ENCODE data around the gene IFNLR1.

The IFNLR1 gene

DNA sequence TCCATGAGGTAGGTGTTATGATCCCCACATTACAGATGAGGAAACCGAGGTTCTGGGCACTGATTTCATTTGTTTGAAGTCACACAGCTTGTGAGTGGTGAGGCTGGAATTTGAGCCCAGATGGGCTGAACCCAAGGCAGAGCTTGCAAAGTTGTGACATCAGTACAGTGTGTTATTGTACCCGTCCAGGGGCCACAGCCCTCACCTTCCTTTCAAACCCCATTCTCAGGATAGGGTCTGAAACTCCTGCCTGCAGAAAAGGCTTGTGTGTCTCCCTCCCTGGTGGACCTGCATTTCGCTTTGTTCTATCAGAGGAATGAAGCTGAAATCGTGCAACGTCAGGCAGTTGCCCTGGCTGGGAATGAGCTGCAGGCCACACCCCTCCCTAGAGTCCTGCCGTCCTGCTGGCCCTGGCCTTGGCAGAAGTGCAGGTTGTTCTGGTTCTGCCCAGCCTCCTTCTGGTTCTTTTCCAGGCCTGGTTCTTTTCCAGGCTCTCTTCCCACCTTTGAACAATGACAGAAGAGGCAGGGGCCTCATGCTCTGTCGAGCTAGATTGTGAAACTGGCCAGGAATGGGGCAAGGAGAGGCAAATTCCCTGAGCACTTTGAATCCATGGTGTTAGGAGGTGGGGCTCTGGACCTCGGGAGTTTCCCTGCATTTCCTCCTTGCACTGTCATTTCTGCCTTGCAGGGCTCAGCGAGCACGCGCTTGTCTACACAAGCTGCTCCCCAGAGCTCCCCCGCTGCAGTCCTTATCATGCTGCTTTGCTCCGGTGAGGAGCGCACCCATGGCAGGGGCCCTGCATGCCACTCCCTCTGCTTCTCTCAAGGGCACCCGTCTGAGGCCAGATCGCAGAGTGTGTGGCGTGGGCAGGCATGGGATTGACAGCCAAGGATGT lies 67.0 kb downstream of the IFNLR1 start:
- DNase-seq: no peak

DNA sequence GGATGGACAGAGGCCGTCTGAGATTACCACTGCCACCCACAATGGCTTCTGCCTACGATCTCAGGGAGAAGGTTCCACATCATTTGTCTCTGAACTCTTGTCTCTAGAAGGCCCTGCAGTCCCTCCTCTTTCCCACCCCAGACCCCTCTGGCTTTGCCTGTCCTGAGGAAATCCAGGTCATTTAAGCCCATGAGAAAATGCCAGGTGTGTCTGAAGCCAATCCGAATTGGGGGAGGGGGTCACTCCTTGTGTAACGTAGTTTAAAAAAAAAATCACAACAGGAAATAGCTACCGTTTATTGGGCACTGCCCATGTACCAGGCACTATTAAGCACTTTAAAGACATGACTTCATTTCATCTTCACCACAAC lies 67.6 kb downstream of the IFNLR1 start:
- no peak for DNase-seq

DNA sequence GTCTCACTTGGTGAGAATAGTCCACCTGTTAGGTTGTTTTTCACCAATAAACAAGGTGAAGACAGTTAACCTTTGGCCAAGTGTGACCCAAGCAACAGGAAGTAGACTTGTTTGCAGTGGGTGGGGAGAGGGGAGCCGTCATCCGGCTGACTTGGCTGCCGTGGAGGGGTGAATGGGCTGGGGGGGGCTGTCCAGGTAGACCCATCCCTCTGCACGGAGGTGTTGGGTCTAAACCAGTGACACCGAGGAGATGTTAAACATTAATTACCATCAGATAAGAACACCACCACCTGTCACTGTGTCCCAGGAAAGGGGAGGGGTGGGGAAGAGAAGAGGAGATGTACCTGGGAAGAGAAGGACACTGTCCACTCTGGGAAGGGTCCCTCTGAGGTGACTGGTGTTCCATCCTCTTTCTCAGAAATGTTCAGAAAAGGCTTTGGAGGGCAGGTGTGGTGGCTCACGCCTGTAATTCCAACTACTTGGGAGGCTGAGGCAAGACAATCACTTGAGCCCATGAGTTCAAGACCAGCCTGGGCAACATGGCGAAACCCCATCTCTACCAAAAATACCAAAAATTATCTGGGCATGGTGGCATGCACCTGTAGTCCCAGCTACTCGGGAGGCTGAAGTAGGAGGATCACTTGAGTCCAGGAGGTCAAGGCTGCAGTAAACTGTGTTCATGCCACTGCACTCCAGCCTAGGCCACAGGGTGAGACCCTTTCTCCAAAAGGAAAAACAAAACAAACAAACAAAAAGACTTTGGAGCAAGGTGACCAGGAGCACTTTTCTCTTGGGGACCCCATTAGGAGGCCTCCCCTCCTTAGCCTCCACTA lies 68.5 kb downstream of the IFNLR1 start:
- no peak for DNase-seq

DNA sequence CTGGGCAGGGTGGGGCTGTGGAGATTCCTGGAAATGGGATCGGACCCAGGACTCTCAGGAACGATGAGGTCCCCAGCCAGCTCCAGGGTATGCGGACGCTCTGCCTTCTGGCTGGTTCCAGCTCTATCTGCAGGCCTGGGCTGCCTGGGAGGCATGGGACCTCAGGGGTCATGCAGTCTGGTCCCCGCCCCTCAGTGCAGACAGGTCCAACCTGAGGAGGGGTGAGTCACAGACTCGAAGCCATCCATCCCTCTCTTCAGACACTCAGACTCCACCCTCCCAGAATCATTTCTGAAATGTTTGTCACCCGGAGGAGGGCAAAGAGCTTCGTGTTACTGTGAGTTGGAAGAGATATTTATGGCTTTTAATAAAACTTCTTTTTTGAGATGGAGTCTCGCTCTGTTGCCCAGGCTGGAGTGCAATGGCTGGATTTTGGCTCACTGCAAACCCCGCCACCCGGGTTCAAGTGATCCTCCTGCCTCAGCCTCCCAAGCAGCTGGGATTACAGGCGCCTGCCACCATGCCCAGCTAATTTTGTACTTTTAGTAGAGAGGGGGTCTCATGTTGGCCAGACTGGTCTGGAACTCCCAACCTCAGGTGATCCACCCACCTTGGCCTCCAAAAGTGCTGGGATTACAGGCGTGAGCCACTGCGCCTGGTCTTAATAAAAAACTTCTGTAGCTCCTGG lies 69.2 kb downstream of the IFNLR1 start:
- DNase-seq: no peak

DNA sequence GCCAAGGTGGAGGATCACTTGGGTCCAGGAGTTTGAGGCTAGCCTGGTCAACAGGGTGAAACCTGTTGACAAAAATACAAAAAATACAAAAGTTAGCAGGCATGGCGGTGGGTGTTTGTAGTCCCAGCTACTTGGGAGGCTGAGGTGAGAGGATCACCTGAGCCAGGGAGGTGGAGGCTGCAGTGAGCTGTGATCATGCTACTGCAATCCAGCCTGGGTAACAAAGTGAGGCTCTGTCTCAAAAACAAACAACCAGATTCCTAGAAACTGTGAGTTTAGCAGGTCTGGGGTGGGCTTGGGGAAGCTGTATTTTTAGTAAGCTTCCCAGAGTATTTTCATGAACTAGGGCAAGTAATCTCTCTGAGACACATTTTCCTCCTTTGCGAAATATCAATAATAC lies 70.0 kb downstream of the IFNLR1 start:
- DNase-seq: no peak

DNA sequence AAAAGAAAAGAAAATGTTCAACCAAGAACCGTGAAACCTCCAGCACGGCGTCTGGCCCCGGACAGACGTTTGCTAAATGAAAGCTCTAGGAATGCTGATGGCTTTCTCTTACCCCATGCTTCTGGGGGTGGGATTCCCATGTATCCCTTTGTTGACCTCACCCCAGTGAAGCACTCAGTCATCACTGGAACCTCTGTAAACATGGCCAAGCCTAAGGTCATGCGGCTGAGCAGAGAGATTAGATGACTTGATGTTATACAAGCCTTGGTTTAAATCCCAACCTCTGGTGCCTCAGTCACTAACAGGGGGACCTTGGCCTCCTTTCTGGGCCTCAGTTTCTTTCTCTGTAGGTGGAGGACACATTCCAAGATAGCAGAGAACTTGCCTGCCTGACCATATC lies 72.3 kb downstream of the IFNLR1 start:
- DNase-seq: no peak

DNA sequence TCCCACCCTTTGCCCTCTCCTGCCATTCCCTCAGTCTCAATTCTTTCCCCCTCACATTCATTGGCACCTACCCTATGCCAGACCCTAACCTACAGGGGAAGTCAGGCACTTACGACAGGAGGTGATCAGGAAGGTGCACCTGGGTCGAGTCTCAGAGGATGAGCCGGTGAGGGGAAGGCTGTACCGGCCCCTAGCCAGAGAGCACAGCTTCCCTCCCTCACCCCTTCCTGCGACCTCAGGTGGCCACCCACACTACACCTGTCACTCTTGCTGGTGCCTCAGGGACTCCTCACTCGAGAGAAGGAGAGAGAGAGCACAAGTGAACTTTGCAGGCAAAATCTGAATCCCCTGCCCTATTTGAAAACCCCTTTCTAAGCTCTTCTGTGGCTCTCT lies 73.5 kb downstream of the IFNLR1 start:
- DNase-seq: no peak

DNA sequence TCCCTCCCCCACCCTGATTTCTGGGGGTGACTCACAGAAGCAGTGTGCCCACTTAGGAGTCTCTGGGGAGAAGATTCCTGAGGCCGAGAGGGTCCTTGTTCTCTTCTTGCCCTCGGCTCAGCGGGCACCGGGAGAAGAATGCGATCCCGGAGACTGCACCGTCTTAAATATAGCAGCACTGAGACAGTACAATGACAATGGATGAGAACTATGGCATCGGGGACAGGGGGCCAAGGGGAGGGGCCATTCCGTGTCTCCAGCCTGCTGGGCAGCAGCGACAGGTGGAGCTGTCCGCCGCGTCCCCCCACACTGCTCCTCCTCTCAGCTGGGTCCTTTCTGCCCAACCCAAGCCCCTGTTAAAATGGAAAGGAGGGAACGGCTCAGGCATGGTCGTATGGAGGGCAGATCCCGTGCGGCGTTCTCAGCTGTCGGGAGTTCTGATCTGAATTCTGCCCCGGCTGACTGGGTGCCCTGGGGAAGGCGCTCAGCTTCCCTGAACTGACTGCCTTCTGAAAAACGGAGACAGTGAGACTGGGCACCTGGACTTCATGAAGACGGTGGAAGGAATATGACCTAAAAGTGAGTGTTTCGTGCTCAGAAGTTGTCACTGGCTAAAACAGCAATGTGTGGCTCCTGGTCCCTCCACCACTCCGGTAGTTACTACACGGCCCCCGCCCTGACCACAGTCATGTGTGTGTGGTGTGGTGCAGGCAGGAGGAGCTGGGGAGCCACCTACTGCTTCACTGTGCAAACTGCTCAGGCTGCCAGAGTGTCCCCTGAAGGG lies 74.9 kb downstream of the IFNLR1 start, which contains the start of gene MYOM3:
TSS of gene MYOM3 (minus strand) at position 140 of the 784 bp plus-strand sequence. CDS start 3,499 bp downstream, outside the sequence.
- DNase-seq: no peak

DNA sequence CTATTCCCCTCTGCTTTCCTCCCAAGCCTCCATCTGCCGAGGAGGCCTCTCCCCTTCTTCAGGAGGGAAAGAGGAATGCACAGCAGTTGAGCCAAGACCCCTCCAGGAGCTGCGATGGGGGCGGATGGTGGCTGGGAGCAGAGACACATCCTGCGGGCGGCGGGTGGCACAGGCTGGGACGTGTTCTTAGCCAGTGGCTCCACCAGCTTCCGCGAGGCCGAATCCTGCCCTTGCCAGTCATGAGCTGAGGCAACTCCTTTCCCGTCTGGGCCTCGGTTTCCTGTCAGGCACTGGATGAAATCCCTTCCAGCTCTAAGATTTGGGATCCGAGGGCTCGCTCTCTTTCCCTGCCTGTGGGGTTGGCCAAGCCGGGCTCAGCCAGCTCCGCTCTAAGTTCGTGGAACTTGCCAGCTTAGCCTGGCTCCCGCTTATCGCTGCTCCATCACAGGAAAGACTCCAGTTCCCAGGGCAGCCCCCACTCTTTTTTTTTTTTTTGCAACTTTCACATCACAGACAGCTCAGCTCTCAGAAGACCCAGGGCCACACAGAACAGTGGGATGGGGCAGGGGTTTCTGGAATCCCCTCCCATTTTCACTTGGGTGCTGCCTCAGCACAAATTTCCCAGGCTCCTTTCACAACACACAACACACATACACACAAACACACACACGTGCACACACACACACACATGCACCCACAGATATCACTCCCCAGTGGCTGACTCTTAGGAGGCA lies 75.7 kb downstream of the IFNLR1 start:
- no peak for DNase-seq

DNA sequence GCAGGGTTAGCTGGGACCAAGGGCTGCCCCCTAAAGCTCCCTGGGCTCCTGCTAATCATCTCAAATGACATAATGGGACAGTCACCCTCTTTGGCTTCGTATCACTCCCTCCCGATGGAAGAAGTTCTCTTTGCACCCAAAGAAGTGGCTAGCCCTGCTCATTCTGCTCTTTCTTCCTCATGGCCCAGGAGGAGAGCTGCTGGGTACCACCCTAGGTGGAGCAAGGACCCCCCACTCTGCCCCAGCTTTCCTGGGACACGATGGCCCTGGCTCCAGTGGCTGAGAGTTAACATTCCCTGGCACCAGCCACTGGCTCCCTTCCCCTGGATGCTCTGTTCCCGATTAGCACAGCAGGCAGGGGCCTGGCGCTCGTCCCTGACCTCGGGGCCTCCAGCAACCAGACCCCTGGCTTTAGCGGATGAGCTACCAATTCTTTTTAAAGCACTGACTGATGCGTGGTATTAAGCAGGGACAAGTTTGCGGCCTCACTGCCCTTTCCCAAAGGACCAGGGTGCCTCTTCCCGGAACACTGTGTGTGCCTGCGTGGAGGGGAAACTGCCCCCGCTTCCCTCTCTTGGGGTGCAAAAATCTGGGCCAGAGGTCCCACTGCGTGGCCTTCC lies 76.3 kb downstream of the IFNLR1 start:
- DNase-seq: no peak

DNA sequence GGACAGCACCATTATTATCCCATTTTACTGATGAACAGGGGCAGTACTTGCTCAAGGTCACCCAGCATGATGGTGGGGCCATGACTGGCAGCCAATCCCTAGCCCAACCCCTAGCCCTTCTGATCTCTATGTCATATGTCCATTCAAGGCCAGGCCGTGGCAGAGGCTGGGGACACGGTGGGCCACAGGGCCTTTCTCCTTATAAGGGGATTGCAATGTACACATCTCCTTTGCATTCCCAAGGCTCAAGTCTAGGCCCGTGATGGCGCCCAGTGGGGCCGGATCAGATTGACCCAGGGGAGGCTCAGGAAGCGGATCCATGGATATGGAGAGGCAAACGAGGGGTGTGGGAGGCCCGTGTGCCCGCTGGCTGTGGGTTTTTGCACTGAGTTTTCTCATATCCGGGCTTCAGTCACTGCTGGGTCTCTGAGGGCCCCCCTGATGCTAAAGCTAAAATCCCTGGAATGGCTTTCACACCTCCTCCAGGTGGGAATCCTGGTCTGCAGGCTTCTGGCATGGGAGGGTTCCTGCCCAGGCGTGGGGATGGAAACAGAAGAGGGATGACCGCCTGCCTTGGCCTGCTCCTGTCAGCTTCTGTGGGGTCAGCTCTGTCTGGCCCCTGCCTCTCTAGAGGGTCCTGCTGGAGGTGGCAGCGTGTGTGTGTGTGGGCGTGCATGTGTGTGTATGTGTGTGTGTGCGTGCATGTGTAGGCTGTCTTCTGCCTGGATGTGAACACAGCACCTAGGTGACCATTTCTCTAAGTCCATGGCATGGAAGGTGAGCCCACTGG lies 77.2 kb downstream of the IFNLR1 start:
- DNase-seq: no peak

DNA sequence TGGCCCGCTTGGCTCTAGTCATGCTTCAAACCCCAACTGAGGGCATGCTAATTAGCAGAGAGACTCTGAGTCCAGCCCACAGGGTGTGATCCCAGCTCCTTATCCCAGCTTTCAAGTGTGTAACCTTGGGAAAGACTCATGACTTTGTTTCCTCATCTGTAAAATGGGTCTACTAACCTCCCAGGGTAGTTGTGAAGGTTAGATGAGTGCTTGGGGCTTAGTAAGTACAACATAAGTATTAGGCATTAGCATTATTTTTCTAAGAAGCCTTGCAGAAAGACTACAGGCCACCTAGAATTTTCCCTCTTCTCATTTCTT lies 78.0 kb downstream of the IFNLR1 start:
- no peak for DNase-seq

DNA sequence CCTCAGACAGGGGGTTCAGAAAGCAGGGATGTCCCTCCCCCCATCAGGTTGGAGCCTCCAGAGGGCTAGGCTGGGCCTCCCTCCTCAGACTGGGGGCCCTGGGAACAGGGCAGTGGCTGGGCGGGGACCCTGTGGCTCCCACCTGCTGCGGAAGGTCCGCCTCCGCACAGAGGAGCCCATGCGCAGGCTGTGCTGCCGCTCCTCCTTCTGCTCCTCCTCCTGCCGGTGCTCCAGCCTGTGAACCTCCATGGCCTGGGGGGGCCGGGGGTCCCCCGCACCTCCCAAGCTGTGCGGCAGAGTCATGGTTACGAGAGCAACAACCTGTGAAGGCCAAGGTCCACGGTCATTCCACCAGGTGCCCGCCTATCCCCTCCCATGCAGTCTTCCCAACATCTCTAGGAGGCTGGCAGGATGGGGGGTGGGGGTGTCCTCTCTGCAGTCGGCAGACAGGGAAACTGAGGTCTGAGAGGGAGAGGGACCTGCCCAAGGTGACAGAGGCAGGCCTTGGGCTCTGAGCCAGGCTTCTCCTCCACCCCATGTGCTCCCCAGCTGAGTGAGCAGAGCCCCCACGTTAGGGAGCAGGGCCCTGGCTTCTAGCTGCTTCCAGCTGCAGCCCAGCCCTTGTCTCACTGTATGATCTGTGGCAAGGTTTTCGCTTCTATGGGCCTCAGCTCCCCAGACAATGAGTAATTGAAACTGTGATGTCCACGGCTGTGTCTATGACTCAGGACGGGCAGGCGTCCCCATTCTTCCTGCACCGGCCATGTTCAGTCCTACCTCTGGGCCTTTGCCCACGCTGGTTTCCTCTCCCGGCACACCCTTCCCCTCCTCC lies 78.5 kb downstream of the IFNLR1 start:
- DNase-seq: no peak

DNA sequence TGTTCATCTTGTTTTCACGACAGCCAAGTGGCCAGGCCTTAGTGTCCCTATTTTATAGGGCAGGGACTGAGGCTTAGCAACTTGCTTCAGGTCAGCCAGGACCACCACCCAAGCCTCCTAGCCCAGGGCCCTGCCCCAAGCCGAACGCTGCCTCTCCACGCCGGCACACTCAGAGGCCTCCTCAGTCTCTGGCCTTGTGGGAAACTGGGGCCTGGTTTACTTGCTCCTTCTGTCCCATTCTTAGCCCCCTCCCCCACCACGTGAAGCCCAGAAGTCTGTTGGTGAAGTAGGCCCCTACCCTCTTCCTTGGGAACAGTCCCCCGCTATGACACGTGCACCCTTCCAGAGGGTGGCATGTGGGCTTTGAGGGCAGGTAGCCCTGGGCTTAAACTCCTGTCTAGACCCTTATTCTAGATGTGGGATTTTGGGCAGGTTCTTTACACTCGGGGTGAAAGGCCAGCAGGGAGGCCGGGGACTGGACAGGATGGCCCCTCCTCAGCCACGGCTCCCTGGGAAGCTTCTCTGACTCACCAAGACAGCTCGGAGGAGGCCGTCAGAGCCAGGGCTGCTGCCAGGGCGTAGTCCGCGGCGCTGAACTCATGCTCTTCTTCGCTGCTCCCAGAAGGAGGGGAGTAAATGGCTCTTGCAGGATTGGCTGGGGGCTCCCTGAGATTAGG lies 79.5 kb downstream of the IFNLR1 start:
- no peak for DNase-seq

DNA sequence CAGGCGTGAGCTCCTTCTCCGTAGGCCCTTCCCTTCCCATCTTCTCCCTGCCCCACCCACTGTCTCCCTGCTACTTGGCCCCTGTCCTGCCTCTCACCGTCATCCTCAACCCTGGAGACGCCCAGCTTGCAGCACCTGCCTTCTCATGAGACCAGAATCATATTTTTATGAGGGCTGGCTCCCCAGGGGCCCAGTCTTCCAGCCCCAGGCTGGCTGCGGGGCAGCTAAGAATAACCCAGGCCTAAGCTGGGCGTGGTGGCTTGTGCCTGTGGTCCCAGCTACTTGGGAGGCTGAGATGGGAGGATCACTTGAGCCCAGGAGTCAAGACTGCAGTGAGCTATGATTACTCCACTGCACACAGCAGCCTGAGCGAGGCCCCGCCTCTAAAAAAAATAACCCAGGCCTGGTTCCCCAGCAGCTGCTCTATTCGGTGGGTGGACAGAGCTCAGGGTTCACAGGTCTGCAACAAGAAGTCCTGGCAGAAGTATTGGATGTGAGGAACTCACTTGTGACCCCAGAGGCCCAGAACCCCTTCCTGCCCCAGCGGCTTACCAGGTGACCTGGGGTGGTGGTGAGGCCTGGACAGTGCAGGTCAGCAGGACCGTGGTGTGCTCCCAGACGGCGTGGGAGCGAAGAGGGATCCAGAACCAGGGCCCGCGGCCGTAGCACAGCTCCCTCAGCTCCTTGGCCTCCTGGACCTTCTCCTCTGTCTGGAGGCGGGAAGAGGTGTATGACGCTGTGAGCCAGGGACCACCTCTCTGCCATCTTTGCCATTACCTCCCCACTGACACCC lies 81.5 kb downstream of the IFNLR1 start:
- no peak for DNase-seq

DNA sequence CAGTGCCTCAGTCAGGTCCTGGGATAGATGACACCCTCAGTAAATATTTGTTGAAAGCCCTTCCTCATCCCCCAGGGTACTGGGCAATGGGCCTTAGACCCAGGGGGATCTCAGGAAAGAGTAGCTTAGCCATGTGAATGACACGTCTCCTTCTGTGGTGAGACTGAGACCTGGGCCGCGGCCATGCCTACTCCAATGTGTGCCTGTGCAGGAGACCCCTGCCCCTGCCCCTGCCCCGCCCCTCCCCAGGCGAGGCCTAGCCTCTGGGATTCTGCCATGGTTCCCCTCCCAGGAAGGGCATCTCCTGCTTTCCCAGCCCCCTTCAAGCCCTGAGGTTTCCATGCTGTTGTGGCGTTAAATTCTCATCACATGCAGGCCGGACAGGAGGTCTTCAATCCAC lies 82.2 kb downstream of the IFNLR1 start:
- no peak for DNase-seq
